ENCODE measurements around the gene PAPPA2. TPM values are rescaled to one million over a fixed set of nuclear protein-coding genes. Genes with fewer than 3 reads are reported as not detected.

Gene PAPPA2
- total and polyA plus RNA-seq, 2 donors (not counting 1 experiment from before 2014, with no cell fraction given), result 0.24 to 4.1 TPM

DNA sequence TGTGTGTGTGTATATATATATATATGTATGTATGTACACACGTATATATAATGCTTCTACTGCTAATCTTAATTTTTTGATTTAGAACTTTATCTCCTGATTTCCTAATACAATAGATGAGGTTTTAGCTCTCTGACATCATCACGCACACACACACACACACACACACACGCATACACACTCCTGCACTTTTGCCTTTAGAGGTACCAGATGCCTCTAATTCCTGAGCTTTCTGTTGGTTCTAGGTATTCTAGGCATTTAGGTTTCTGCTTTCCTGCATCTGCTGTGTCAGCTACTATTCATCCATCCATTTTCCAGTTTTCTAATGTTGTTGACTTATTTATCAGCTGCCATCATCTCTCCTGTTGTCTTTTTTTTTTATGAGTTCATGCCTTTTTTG is 353.3 kb downstream of the PAPPA2 start:
- no peaks in the 10 kb centered on the region for H3K36me3 ChIP-seq (ENCODE audit: control insufficient read depth, insufficient read depth, low read length)
- no peaks in the 10 kb centered on the region for H4K20me1 ChIP-seq (ENCODE audit: control insufficient read depth, extremely low read depth, insufficient read depth, low read length)
- H3K79me2 ChIP-seq (ENCODE audit: control insufficient read depth, insufficient read depth, low read length), result no peaks in the 10 kb centered on the region
- no peak overlapping the region for H3K9ac ChIP-seq (ENCODE audit: insufficient read depth, low read length)
- H3K4me2 ChIP-seq (ENCODE audit: extremely low read depth, insufficient read depth, low read length), result no peak overlapping the region
- no peak for TF ChIP-seq EZH2 (IDR thresholded peaks at IDR 0.05; ENCODE audit: low read length, missing control alignments)
- TF ChIP-seq, protein P1, sequence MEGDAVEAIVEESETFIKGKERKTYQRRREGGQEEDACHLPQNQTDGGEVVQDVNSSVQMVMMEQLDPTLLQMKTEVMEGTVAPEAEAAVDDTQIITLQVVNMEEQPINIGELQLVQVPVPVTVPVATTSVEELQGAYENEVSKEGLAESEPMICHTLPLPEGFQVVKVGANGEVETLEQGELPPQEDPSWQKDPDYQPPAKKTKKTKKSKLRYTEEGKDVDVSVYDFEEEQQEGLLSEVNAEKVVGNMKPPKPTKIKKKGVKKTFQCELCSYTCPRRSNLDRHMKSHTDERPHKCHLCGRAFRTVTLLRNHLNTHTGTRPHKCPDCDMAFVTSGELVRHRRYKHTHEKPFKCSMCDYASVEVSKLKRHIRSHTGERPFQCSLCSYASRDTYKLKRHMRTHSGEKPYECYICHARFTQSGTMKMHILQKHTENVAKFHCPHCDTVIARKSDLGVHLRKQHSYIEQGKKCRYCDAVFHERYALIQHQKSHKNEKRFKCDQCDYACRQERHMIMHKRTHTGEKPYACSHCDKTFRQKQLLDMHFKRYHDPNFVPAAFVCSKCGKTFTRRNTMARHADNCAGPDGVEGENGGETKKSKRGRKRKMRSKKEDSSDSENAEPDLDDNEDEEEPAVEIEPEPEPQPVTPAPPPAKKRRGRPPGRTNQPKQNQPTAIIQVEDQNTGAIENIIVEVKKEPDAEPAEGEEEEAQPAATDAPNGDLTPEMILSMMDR (conservative IDR thresholded peaks at IDR 0.05 in 1 of 2, IDR thresholded peaks at IDR 0.05 in 1 of 2; ENCODE audit: low read depth in 1 of 2, low read length in 2 of 2), result no peak
- DNase-seq (ENCODE audit: low read depth in 2 of 2), result no peak
- H3K9me3 ChIP-seq (ENCODE audit: control insufficient read depth, insufficient read depth, low read depth, low read length), result no peaks in the 10 kb centered on the region
- no peak overlapping the region for H3K27ac ChIP-seq (ENCODE audit: insufficient read depth, low read length)
- no peak overlapping the region for H3K4me3 ChIP-seq (replicated peaks in 1 of 4; ENCODE audit: control extremely low read depth in 1 of 4, insufficient read depth in 1 of 4, low read depth in 3 of 4, low read length in 4 of 4)
- no peak overlapping the region for H2AFZ ChIP-seq (ENCODE audit: low read length)
- H3K4me1 ChIP-seq (ENCODE audit: control insufficient read depth, extremely low read depth, insufficient read depth, low read length), result no peaks in the 10 kb centered on the region
- no peaks in the 10 kb centered on the region for H3K27me3 ChIP-seq (ENCODE audit: control insufficient read depth, insufficient read depth, low read length)

DNA sequence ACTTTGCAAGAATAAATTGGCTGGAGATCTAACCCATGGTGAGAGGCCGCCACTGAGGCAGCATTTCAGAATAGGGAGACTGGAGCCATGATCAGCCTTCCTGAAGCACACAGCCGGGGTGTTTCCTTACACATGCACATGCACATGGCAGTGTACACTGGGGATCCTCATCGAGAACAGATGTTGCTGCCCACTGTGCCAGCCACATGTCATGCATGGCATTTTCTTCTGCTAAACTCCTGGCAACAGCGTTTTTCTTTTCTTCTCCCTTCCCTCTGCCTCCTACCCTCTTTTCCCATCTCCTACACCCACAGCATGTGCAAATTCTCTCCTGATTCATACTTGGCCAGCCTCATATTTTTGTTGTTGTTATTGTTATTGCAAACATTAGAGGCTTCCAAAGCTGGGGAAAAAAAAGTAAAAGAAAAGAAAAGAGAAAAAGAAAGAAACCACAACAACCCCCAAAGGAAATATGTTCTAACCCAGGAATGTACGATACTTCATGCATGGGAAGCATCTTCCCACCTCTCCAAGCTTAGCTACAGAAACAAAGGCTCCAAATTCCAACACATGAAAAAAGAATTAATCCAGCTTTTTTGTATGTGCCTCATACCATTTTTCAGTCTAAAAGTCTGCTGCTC is 357.5 kb downstream of the PAPPA2 start:
- H3K4me1 ChIP-seq (ENCODE audit: control insufficient read depth, extremely low read depth, insufficient read depth, low read length), result no peaks in the 10 kb centered on the region
- H4K20me1 ChIP-seq (ENCODE audit: control insufficient read depth, extremely low read depth, insufficient read depth, low read length), result no peaks in the 10 kb centered on the region
- no peak for DNase-seq (ENCODE audit: low read depth in 2 of 2)
- H3K27ac ChIP-seq (ENCODE audit: insufficient read depth, low read length), result no peak overlapping the region
- no peak overlapping the region for H3K4me3 ChIP-seq (replicated peaks in 1 of 4; ENCODE audit: control extremely low read depth in 1 of 4, insufficient read depth in 1 of 4, low read depth in 3 of 4, low read length in 4 of 4)
- H3K36me3 ChIP-seq (ENCODE audit: control insufficient read depth, insufficient read depth, low read length), result no peaks in the 10 kb centered on the region
- H3K27me3 ChIP-seq (ENCODE audit: control insufficient read depth, insufficient read depth, low read length), result no peaks in the 10 kb centered on the region
- no peak overlapping the region for H2AFZ ChIP-seq (ENCODE audit: low read length)
- no peaks in the 10 kb centered on the region for H3K9me3 ChIP-seq (ENCODE audit: control insufficient read depth, insufficient read depth, low read depth, low read length)
- no peak overlapping the region for H3K9ac ChIP-seq (ENCODE audit: insufficient read depth, low read length)
- no peak for TF ChIP-seq EZH2 (IDR thresholded peaks at IDR 0.05; ENCODE audit: low read length, missing control alignments)
- TF ChIP-seq, protein P1 (conservative IDR thresholded peaks at IDR 0.05 in 1 of 2, IDR thresholded peaks at IDR 0.05 in 1 of 2; ENCODE audit: low read depth in 1 of 2, low read length in 2 of 2), result no peak
- H3K4me2 ChIP-seq (ENCODE audit: extremely low read depth, insufficient read depth, low read length), result no peak overlapping the region
- no peaks in the 10 kb centered on the region for H3K79me2 ChIP-seq (ENCODE audit: control insufficient read depth, insufficient read depth, low read length)

DNA sequence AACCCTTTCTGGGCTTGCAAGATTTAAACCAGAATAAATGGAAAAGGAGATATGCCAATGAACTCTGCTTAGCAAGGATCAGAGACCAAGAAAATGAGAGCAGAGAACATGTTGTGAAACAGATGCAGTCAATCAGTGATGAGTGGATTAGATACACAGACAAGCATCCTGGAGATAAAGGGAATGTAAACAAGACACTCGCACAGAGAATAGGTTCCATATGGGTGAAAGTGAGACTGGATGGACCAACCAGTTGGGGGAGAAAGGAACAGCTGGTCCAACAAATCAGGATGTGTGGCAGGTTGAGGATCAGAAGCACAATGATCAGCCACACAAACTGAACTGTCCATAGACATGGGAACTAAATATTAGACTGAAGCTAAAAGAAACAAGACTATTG is 363.3 kb downstream of the PAPPA2 start:
- no peaks in the 10 kb centered on the region for H3K9me3 ChIP-seq (ENCODE audit: control insufficient read depth, insufficient read depth, low read depth, low read length)
- H4K20me1 ChIP-seq (ENCODE audit: control insufficient read depth, extremely low read depth, insufficient read depth, low read length), result no peaks in the 10 kb centered on the region
- TF ChIP-seq, protein P1 (conservative IDR thresholded peaks at IDR 0.05 in 1 of 2, IDR thresholded peaks at IDR 0.05 in 1 of 2; ENCODE audit: low read depth in 1 of 2, low read length in 2 of 2), result no peak
- TF ChIP-seq EZH2 (IDR thresholded peaks at IDR 0.05; ENCODE audit: low read length, missing control alignments), result no peak
- no peaks in the 10 kb centered on the region for H3K4me1 ChIP-seq (ENCODE audit: control insufficient read depth, extremely low read depth, insufficient read depth, low read length)
- H3K4me3 ChIP-seq (replicated peaks in 1 of 4; ENCODE audit: control extremely low read depth in 1 of 4, insufficient read depth in 1 of 4, low read depth in 3 of 4, low read length in 4 of 4), result no peak overlapping the region
- no peak overlapping the region for H3K9ac ChIP-seq (ENCODE audit: insufficient read depth, low read length)
- H2AFZ ChIP-seq (ENCODE audit: low read length), result no peak overlapping the region
- no peak overlapping the region for H3K27ac ChIP-seq (ENCODE audit: insufficient read depth, low read length)
- H3K79me2 ChIP-seq (ENCODE audit: control insufficient read depth, insufficient read depth, low read length), result no peaks in the 10 kb centered on the region
- no peak overlapping the region for H3K4me2 ChIP-seq (ENCODE audit: extremely low read depth, insufficient read depth, low read length)
- no peaks in the 10 kb centered on the region for H3K36me3 ChIP-seq (ENCODE audit: control insufficient read depth, insufficient read depth, low read length)
- H3K27me3 ChIP-seq (ENCODE audit: control insufficient read depth, insufficient read depth, low read length), result no peaks in the 10 kb centered on the region
- no peak for DNase-seq (ENCODE audit: low read depth in 2 of 2)

Data from fibroblast of lung (primary cell).